OCI-LY1 (cell line): ENCODE measurements around the gene ELFN2.

ENCODE experiments used
- CTCF ChIP-seq: fragments of 200-600 bp; sonication (generic), shearing (Covaris generic); IDR thresholded peaks from 2 replicates; pipeline ENCODE4 v1.5.1; 2017; ENCODE audit warnings: mild to moderate bottlenecking, antibody characterized with exemption, low read length, moderate library complexity, mixed read lengths
- EZH2 ChIP-seq: fragments of 200-600 bp; sonication (generic), shearing (Covaris generic); IDR thresholded peaks from 2 replicates; pipeline ENCODE4 v1.8.0; 2017; ENCODE audit warnings: borderline replicate concordance, mixed run types, mild to moderate bottlenecking, antibody characterized with exemption, low read length, moderate library complexity, mixed read lengths

- TF ChIP-seq EZH2 (no peak), CTCF (no peak)
Measured at GRCh38 chr22:37407856-37408255, 19.4 kb downstream of the ELFN2 start.
